ENCODE measurements around the gene ZCCHC7. TPM values are rescaled to one million over a fixed set of nuclear protein-coding genes. Genes with fewer than 3 reads are reported as not detected.

Gene ZCCHC7
- polyA plus RNA-seq, 3 donors from 2014 or later, result 21.1 to 23.8 (median 23.1) TPM

GRCh38 chr9:37406603-37407401, 286.4 kb downstream of the ZCCHC7 start:
- Mint-ChIP-seq H3K27ac (no peak overlapping the region), H3K9me3 (no peaks in the 10 kb centered on the region), H3K4me1 (no peaks in the 10 kb centered on the region), H3K4me3 (no peak overlapping the region), H3K36me3 (peaks cover 0 to 3% (median 0%) of the 10 kb centered on the region in 3 donors), H3K27me3 (ENCODE audit: low read depth in 3 of 3) (peaks cover 0 to 2% (median 1%) of the 10 kb centered on the region in 3 donors)
- no peak for DNase-seq

- peaks cover 0 to 3% (median 0%) of the 10 kb centered on the region in 3 donors for H3K36me3 Mint-ChIP-seq
- no peaks in the 10 kb centered on the region for H3K9me3 Mint-ChIP-seq
- H3K27me3 Mint-ChIP-seq (ENCODE audit: low read depth in 3 of 3), result peaks cover 0 to 3% (median 1%) of the 10 kb centered on the region in 3 donors
- no peak overlapping the region for H3K27ac Mint-ChIP-seq
- DNase-seq, result no peak
- H3K4me1 Mint-ChIP-seq, result no peaks in the 10 kb centered on the region
- H3K4me3 Mint-ChIP-seq, result no peak overlapping the region
Observed at GRCh38 chr9:37407468-37407867, 287.1 kb downstream of the ZCCHC7 start.

Other genes with a start within 250 kb of the ZCCHC7 start
- under 1 TPM in 1 of 3 donors, not detected in 2; 0.03 TPM for gene PAX5, start 86.3 kb upstream of the ZCCHC7 start, polyA plus RNA-seq